IMR-90 (cell line): Measurements from ENCODE around the gene CPNE2. TPM values are rescaled to one million over a fixed set of nuclear protein-coding genes. Genes with fewer than 3 reads are reported as not detected.

Experiments used
- ATAC-seq: fragments of 200-7000 bp; cut with Tn5 transposase; 2 replicates; pipeline ENCODE4 v1.9.1; 2020; ENCODE audit warnings: low read depth, mild to moderate bottlenecking, moderate library complexity
- BruUV-seq: library from RNA; stranded (reverse); fragments of 400-500 nt; replicated peaks from 2 replicates; lab custom pipeline; 2021; lab: Mats Ljungman, UMichigan
- CTCF ChIA-PET: fragments of 300-600 bp; formaldehyde crosslinking; extraction: SDS; loops from one replicate; lab custom pipeline; 2021; ENCODE audit warnings: antibody characterized with exemption; lab: Yijun Ruan, JAX
- POLR2A ChIA-PET: fragments of 300-600 bp; sonication (Branson Sonifier 250); formaldehyde crosslinking; loops from one replicate; lab custom pipeline; 2022; ENCODE audit warnings: antibody characterized with exemption; ENCODE audit not compliant: unreplicated experiment; lab: Charles Lee
- DNase-seq: peaks from one replicate; pipeline ENCODE4 v3.0.0; 2013
- H2AFZ ChIP-seq: replicated peaks from 2 replicates; pipeline ENCODE3; 2013; ENCODE audit warnings: low read length, mild to moderate bottlenecking; ENCODE audit not compliant: poor library complexity
- H2AK5ac ChIP-seq: 2 replicates; pipeline ENCODE4 v1.6.1; 2013; ENCODE audit warnings: low read depth, low read length, inconsistent platforms
- H2AK9ac ChIP-seq: replicated peaks from 2 replicates; pipeline ENCODE3; 2013; ENCODE audit warnings: mild to moderate bottlenecking, low read depth, low read length, moderate library complexity; ENCODE audit not compliant: poor library complexity
- H2BK120ac ChIP-seq: 2 replicates; pipeline ENCODE4 v1.6.1; 2013; ENCODE audit warnings: low read depth, low read length, inconsistent platforms
- H2BK15ac ChIP-seq: 3 replicates; pipeline ENCODE4 v1.6.1; 2013; ENCODE audit warnings: low read depth, low read length, inconsistent platforms
- H2BK20ac ChIP-seq: 2 replicates; pipeline ENCODE4 v1.6.1; 2013; ENCODE audit warnings: low read depth, mild to moderate bottlenecking, inconsistent platforms, low read length, moderate library complexity
- H2BK5ac ChIP-seq: 2 replicates; pipeline ENCODE4 v1.6.1; 2013; ENCODE audit warnings: mild to moderate bottlenecking, low read depth, low read length, inconsistent platforms; ENCODE audit not compliant: poor library complexity, severe bottlenecking
- H3K14ac ChIP-seq: replicated peaks from 2 replicates; pipeline ENCODE4 v1.6.1; 2013; ENCODE audit warnings: low read depth, low read length, inconsistent platforms
- H3K18ac ChIP-seq: 2 replicates; pipeline ENCODE4 v1.6.1; 2013; ENCODE audit warnings: low read depth, low read length, control low read depth
- H3K23ac ChIP-seq: 2 replicates; pipeline ENCODE4 v1.6.1; 2013; ENCODE audit warnings: low read depth, low read length, inconsistent platforms
- H3K27ac ChIP-seq: 2 replicates; pipeline ENCODE4 v1.5.1; 2013; ENCODE audit warnings: mild to moderate bottlenecking, control low read depth, low read length; ENCODE audit not compliant: insufficient read depth
- H3K27me3 ChIP-seq: 2 replicates; pipeline ENCODE4 v1.6.1; 2013; ENCODE audit warnings: low read length; ENCODE audit not compliant: control insufficient read depth, insufficient read depth
- H3K36me3 ChIP-seq: 2 replicates; pipeline ENCODE4 v1.6.1; 2013; ENCODE audit warnings: low read length, mixed read lengths; ENCODE audit not compliant: control insufficient read depth, insufficient read depth
- H3K4ac ChIP-seq: 2 replicates; pipeline ENCODE4 v1.6.1; 2013; ENCODE audit warnings: low read depth, low read length, inconsistent platforms
- H3K4me1 ChIP-seq: 2 replicates; pipeline ENCODE4 v1.6.1; 2013; ENCODE audit warnings: low read length, mixed read lengths; ENCODE audit not compliant: control insufficient read depth, insufficient read depth
- H3K4me2 ChIP-seq: 2 replicates; pipeline ENCODE4 v1.6.1; 2013; ENCODE audit warnings: low read depth, mild to moderate bottlenecking, control low read depth, low read length, moderate library complexity
- H3K4me3 ChIP-seq: 2 replicates; pipeline ENCODE4 v1.5.1; 2013; ENCODE audit warnings: low read depth, mild to moderate bottlenecking, control low read depth, low read length, moderate library complexity; ENCODE audit not compliant: insufficient read depth
- H3K56ac ChIP-seq: 2 replicates; pipeline ENCODE4 v1.6.1; 2013; ENCODE audit warnings: low read length, inconsistent platforms; ENCODE audit not compliant: insufficient read depth; ENCODE audit errors: extremely low read depth
- H3K79me1 ChIP-seq, 2 experiments: 2 replicates each; pipeline ENCODE4 v1.6.1; 2013; ENCODE audit warnings: low read length in 2 of 2, inconsistent platforms in 1 of 2, low read depth in 1 of 2
- H3K9ac ChIP-seq: 2 replicates; pipeline ENCODE4 v1.6.1; 2013; ENCODE audit warnings: low read depth, low read length, control low read depth
- H3K9me1 ChIP-seq: 2 replicates; pipeline ENCODE4 v1.6.1; 2013; ENCODE audit warnings: low read length, inconsistent platforms; ENCODE audit not compliant: insufficient read depth
- H3K9me3 ChIP-seq: 2 replicates; pipeline ENCODE4 v1.6.1; 2013; ENCODE audit warnings: low read length; ENCODE audit not compliant: control insufficient read depth, insufficient read depth
- H4K20me1 ChIP-seq: 2 replicates; pipeline ENCODE4 v1.6.1; 2013; ENCODE audit warnings: low read length, inconsistent platforms; ENCODE audit not compliant: insufficient read depth
- H4K5ac ChIP-seq: 2 replicates; pipeline ENCODE4 v1.6.1; 2013; ENCODE audit warnings: mild to moderate bottlenecking, low read depth, low read length, control low read depth
- H4K8ac ChIP-seq, 2 experiments: 2 replicates each; pipeline ENCODE4 v1.6.1; 2013; ENCODE audit warnings: low read depth in 2 of 2, low read length in 2 of 2, control low read depth in 1 of 2, inconsistent platforms in 1 of 2
- H4K91ac ChIP-seq: 2 replicates; pipeline ENCODE4 v1.6.1; 2013; ENCODE audit warnings: low read depth, low read length, inconsistent platforms; ENCODE audit not compliant: insufficient read depth
- BHLHE40 ChIP-seq: fragments of 150-350 bp; IDR thresholded peaks from 2 replicates; pipeline ENCODE4 v1.6.1; 2016; ENCODE audit warnings: mild to moderate bottlenecking, low read depth, low read length
- CEBPB ChIP-seq: IDR thresholded peaks from 2 replicates; pipeline ENCODE4 v1.6.1; 2012; ENCODE audit warnings: low read depth, low read length, improper control_type of control experiment
- CHD1 ChIP-seq: IDR thresholded peaks from 2 replicates; pipeline ENCODE4 v1.6.1; 2012; ENCODE audit warnings: low read depth, low read length, improper control_type of control experiment
- CTCF ChIP-seq: conservative IDR thresholded peaks from 2 replicates; pipeline ENCODE4 v1.5.1; 2012; ENCODE audit warnings: mild to moderate bottlenecking, low read depth, low read length, improper control_type of control experiment
- ELK1 ChIP-seq: fragments of 150-350 bp; IDR thresholded peaks from 2 replicates; pipeline ENCODE4 v1.6.1; 2016; ENCODE audit warnings: low read depth, mild to moderate bottlenecking, low read length, moderate library complexity, borderline replicate concordance
- FOS ChIP-seq: fragments of 150-350 bp; IDR thresholded peaks from 2 replicates; pipeline ENCODE4 v1.6.1; 2016; ENCODE audit warnings: low read depth, low read length
- MAFK ChIP-seq: IDR thresholded peaks from 2 replicates; pipeline ENCODE4 v1.6.1; 2012; ENCODE audit warnings: low read depth, low read length, improper control_type of control experiment
- MAZ ChIP-seq: IDR thresholded peaks from 2 replicates; pipeline ENCODE4 v1.6.1; 2012; ENCODE audit warnings: low read depth, mild to moderate bottlenecking, low read length, improper control_type of control experiment, moderate library complexity, borderline replicate concordance
- MXI1 ChIP-seq: IDR thresholded peaks from 2 replicates; pipeline ENCODE4 v1.6.1; 2012; ENCODE audit warnings: low read depth, mild to moderate bottlenecking, low read length, moderate library complexity, borderline replicate concordance
- NFE2L2 ChIP-seq: fragments of 150-350 bp; IDR thresholded peaks from 2 replicates; pipeline ENCODE4 v1.6.1; 2016; ENCODE audit warnings: low read depth, mild to moderate bottlenecking, low read length
- POLR2A ChIP-seq: IDR thresholded peaks from 2 replicates; pipeline ENCODE4 v1.6.1; 2012; ENCODE audit warnings: mild to moderate bottlenecking, low read depth, low read length
- RAD21 ChIP-seq: IDR thresholded peaks from 2 replicates; pipeline ENCODE4 v1.6.1; 2012; ENCODE audit warnings: low read length, improper control_type of control experiment
- RCOR1 ChIP-seq: IDR thresholded peaks from 2 replicates; pipeline ENCODE4 v1.6.1; 2012; ENCODE audit warnings: mild to moderate bottlenecking, low read length, improper control_type of control experiment; ENCODE audit not compliant: insufficient replicate concordance
- RFX5 ChIP-seq: IDR thresholded peaks from 2 replicates; pipeline ENCODE4 v1.8.0; 2012; ENCODE audit warnings: low read depth, mild to moderate bottlenecking, low read length, moderate library complexity
- USF2 ChIP-seq: fragments of 150-350 bp; IDR thresholded peaks from 2 replicates; pipeline ENCODE4 v1.6.1; 2017; ENCODE audit warnings: mild to moderate bottlenecking, antibody characterized with exemption, low read length, low read depth
- WGBS, 2 experiments: methylation state at CpG; one replicate each; pipeline versions ENCODE4 v1.1.5 to v1.1.7; 2013; ENCODE audit warnings: missing lambda C conversion rate in 2 of 2; ENCODE audit not compliant: insufficient read length in 1 of 2; ENCODE audit errors: extremely low coverage in 2 of 2; 5-methylcytosine and 5-hydroxymethylcytosine counted together
- dilution Hi-C: fragments of 300-500 bp; cut with HindIII; formaldehyde crosslinking; loops from one replicate; pipeline ENCODE4 v1.14.3; 2018; ENCODE audit warnings: low sequenced_read_pairs; ENCODE audit not compliant: unreplicated experiment
- in situ Hi-C: fragments of 300-500 bp; cut with MboI; formaldehyde crosslinking; loops from 3 replicates; pipeline ENCODE4 v1.14.3; 2019; ENCODE audit warnings: low sequenced_read_pairs, inconsistent platforms, mixed read lengths
- intact Hi-C: fragments of 100-400 bp; cut with micrococcal nuclease; formaldehyde crosslinking; loops from 2 replicates; pipeline ENCODE4 v1.10.0; 2022
- polyA plus RNA-seq, 3 experiments: library from polyadenylated mRNA; depleted of rRNA; stranded (reverse); fragments of >200 nt; gene quantifications; 2 replicates each; pipeline ENCODE4 v1.2.3, GENCODE V29; 2012; ENCODE audit warnings: low replicate concordance in 1 of 3
- total RNA-seq: library from RNA; depleted of rRNA; stranded (reverse); fragments of >200 nt; gene quantifications from 2 replicates; pipeline ENCODE4 v1.2.3, GENCODE V29; 2012

CPNE2 gene
- total and polyA plus RNA-seq, 2 of the 4 experiments (the other 2 are of a cell fraction) = 15.4 to 48.0 TPM

- no peak overlapping the region for H2AFZ ChIP-seq
- H3K14ac ChIP-seq = no peak overlapping the region
- H2BK15ac ChIP-seq = no peak overlapping the region
- in situ Hi-C loops (no loop called here), dilution Hi-C loops (no loop called here), intact Hi-C loops (no loop called here)
- H2BK5ac ChIP-seq = no peak overlapping the region
- BruUV-seq = no TSS peak
- peaks cover 29% of the 10 kb centered on the region for H3K36me3 ChIP-seq
- 0 out of 2 replicates have a peak, but pooled peaks cover 2% of the 10 kb centered on the region for H3K4me1 ChIP-seq
- no peak for TF ChIP-seq ELK1
- TF ChIP-seq BHLHE40 = no peak
- no peak for TF ChIP-seq CTCF
- no peak for TF ChIP-seq NFE2L2
- no peak for TF ChIP-seq CHD1
- TF ChIP-seq USF2 = no peak
- no peak for TF ChIP-seq MAZ
- TF ChIP-seq RAD21 = no peak
- TF ChIP-seq MAFK = no peak
- no peak for TF ChIP-seq MXI1
- no peak for TF ChIP-seq FOS
- no peak for TF ChIP-seq RCOR1
- TF ChIP-seq CEBPB = no peak
- TF ChIP-seq POLR2A = no peak
- no peak for TF ChIP-seq RFX5
- no peak overlapping the region for H2AK9ac ChIP-seq
- ATAC-seq = no peak
- no peak overlapping the region for H4K8ac ChIP-seq
- H2BK120ac ChIP-seq = no peak overlapping the region
- no peak overlapping the region for H3K4ac ChIP-seq
- no peak overlapping the region for H3K23ac ChIP-seq
- H4K20me1 ChIP-seq = peaks cover 7% of the 10 kb centered on the region; the same call in 1 of the 2 replicates
- WGBS, 2 experiments = no CpG with 5 or more reads among the region's 5 CpGs
- ChIA-PET POLR2A (no interaction called here), CTCF (no interaction called here)
- H3K56ac ChIP-seq = no peak overlapping the region
- H3K9ac ChIP-seq = no peak overlapping the region
- H3K27me3 ChIP-seq = no peaks in the 10 kb centered on the region
- peaks cover 22 to 28% of the 10 kb centered on the region in 2 experiments; a peak in 3 of 4 replicates for H3K79me1 ChIP-seq
- H3K4me3 ChIP-seq = no peak overlapping the region
- no peak overlapping the region for H4K5ac ChIP-seq
- H4K91ac ChIP-seq = no peak overlapping the region
- H2AK5ac ChIP-seq = no peak overlapping the region
- H3K18ac ChIP-seq = no peak overlapping the region
- no peak overlapping the region for H3K4me2 ChIP-seq
- H2BK20ac ChIP-seq = no peak overlapping the region
- H3K9me1 ChIP-seq = no peaks in the 10 kb centered on the region
- H3K27ac ChIP-seq = no peak overlapping the region
- H3K9me3 ChIP-seq = no peaks in the 10 kb centered on the region
- no peak for DNase-seq
Measured at GRCh38 chr16:57172721-57173290, 80.4 kb downstream of the CPNE2 start.
